Measurements from ENCODE around the gene CYP8B1.

Gene CYP8B1

DNA sequence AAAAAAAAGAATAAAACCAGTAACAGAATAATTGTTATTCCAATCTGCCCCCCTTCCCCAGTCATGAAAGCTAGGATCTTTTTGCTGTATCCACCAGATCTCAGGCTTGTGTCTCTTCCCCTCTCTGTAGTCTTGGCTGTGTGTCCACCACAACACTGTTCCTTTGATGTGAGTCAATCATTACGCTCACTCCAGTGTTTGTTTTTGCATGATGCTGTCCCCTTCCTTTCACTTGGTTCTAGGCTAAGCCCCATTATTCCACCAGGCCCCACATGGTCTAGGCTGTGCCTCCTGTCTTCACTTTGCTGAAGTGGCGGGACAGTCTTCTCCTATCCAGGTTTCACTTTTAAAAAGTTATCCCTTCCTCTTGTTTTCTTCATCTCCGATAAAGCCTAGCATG, 52.9 kb downstream of the CYP8B1 start:
- ChIA-PET POLR2A (ENCODE audit: low non-redundant PET) (no interaction called here), CTCF (no interaction called here)
- H3K27ac ChIP-seq: peak overlapping the region; percentile 55
- DNase-seq (ENCODE audit: low spot score): no peak
- TF ChIP-seq, protein P1, sequence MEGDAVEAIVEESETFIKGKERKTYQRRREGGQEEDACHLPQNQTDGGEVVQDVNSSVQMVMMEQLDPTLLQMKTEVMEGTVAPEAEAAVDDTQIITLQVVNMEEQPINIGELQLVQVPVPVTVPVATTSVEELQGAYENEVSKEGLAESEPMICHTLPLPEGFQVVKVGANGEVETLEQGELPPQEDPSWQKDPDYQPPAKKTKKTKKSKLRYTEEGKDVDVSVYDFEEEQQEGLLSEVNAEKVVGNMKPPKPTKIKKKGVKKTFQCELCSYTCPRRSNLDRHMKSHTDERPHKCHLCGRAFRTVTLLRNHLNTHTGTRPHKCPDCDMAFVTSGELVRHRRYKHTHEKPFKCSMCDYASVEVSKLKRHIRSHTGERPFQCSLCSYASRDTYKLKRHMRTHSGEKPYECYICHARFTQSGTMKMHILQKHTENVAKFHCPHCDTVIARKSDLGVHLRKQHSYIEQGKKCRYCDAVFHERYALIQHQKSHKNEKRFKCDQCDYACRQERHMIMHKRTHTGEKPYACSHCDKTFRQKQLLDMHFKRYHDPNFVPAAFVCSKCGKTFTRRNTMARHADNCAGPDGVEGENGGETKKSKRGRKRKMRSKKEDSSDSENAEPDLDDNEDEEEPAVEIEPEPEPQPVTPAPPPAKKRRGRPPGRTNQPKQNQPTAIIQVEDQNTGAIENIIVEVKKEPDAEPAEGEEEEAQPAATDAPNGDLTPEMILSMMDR (conservative IDR thresholded peaks at IDR 0.05; ENCODE audit: low read depth): no peak
